Esophagus squamous epithelium (tissue), 5 donors: ENCODE results near the gene TRAF3. TPM values are rescaled to one million over a fixed set of nuclear protein-coding genes. Genes with fewer than 3 reads are reported as not detected.

Source experiments
- DNase-seq: peaks from one replicate; lab custom pipeline; 2025; lab: John Stamatoyannopoulos, UW
- H3K27ac ChIP-seq, 4 donors: fragments of 200-600 bp; sonication (generic); one replicate each; pipeline ENCODE4 v1.5.1; 2016 to 2019; ENCODE audit warnings: mild to moderate bottlenecking in 1 of 4
- H3K27me3 ChIP-seq, 4 donors: fragments of 200-600 bp; sonication (generic); 1 replicate in 3 of 4; 2 replicates in 1 of 4; pipeline versions ENCODE4 v1.5.1 to v1.6.0; 2017 to 2021; ENCODE audit warnings: antibody characterized with exemption in 1 of 4
- H3K36me3 ChIP-seq, 3 donors: fragments of 200-600 bp; sonication (generic); one replicate each; pipeline ENCODE4 v1.5.1; 2016 to 2019
- H3K4me1 ChIP-seq, 3 donors: fragments of 200-600 bp; sonication (generic); one replicate each; pipeline ENCODE4 v1.5.1; 2017 to 2019
- H3K4me3 ChIP-seq, 4 donors: fragments of 200-600 bp; sonication (generic); 1 replicate in 3 of 4; 2 replicates in 1 of 4; pipeline ENCODE4 v1.5.1; 2016 to 2019; ENCODE audit warnings: mild to moderate bottlenecking in 2 of 4, moderate library complexity in 1 of 4
- H3K9me3 ChIP-seq, 3 donors: fragments of 200-600 bp; sonication (generic); one replicate each; pipeline ENCODE4 v1.5.1; 2016 to 2019
- POLR2A ChIP-seq, 4 donors: fragments of 450-650 bp; IDR thresholded peaks; one replicate each; pipeline ENCODE4 v1.6.1; 2017; ENCODE audit warnings: antibody characterized with exemption in 4 of 4, mild to moderate bottlenecking in 4 of 4, moderate library complexity in 3 of 4
- WGBS, 2 donors: methylation state at CpG; one replicate each; pipeline ENCODE4 v1.1.5; 2018; 5-methylcytosine and 5-hydroxymethylcytosine counted together
- intact Hi-C: fragments of 100-400 bp; cut with DNase I; formaldehyde crosslinking; loops from one replicate; pipeline ENCODE4 v1.15.0; 2022
- total RNA-seq, 4 donors: library from RNA; depleted of rRNA; stranded (reverse); fragments of >200 nt; gene quantifications; one replicate each; pipeline ENCODE4 v1.1.0, GENCODE V29; 2016
- TF ChIP-seq, protein P1 (sequence below), 6 experiments: fragments of 450-650 bp in 4 of 6; fragments of 200-600 bp in 2 of 6; sonication (generic) in 2 of 6; IDR thresholded peaks; one replicate each; pipeline ENCODE4 v1.5.1; 2016 to 2019; ENCODE audit warnings: antibody characterized with exemption in 6 of 6, mild to moderate bottlenecking in 4 of 6, moderate library complexity in 4 of 6
- donor health status: DM: yes; HTN: yes; CAD: no.

The TRAF3 gene
- total RNA-seq, 4 donors from 2014 or later: 11.2 to 19.3 (median 13.2) TPM

DNA sequence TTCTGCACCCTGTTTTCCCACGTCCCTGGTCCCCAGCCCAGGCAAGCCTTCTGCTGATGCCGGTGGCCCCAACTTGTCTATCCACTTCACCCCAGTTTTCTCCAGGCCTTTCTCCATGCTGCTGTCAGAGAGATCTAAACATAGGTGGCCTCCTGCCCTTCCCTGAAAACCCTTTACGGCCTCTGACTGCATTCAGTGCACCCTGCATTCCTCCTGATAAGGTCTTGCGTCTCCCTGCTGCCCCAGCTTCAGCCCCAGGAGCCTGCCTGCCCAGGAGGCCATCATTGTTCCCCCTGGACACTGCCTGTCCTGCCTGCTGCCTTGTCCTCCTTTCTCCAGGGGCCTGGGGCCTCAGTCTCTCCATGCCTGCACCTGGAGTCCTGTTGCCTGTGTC is 29.8 kb downstream of the TRAF3 start:
- peaks cover 3 to 16% (median 10%) of the 10 kb centered on the region in 3 donors for H3K4me1 ChIP-seq
- intact Hi-C loops: no loop called here
- no peaks in the 10 kb centered on the region for H3K36me3 ChIP-seq
- WGBS, 2 donors: 77 to 87% methylated on average over 4 of the region's 4 CpGs
- H3K27ac ChIP-seq: peak overlapping the region in 2 of 4 donors; percentile 13 to 44
- H3K4me3 ChIP-seq: no peak overlapping the region
- H3K27me3 ChIP-seq: no peaks in the 10 kb centered on the region
- TF ChIP-seq POLR2A (IDR thresholded peaks at IDR 0.05): no peak
- TF ChIP-seq, protein P1, sequence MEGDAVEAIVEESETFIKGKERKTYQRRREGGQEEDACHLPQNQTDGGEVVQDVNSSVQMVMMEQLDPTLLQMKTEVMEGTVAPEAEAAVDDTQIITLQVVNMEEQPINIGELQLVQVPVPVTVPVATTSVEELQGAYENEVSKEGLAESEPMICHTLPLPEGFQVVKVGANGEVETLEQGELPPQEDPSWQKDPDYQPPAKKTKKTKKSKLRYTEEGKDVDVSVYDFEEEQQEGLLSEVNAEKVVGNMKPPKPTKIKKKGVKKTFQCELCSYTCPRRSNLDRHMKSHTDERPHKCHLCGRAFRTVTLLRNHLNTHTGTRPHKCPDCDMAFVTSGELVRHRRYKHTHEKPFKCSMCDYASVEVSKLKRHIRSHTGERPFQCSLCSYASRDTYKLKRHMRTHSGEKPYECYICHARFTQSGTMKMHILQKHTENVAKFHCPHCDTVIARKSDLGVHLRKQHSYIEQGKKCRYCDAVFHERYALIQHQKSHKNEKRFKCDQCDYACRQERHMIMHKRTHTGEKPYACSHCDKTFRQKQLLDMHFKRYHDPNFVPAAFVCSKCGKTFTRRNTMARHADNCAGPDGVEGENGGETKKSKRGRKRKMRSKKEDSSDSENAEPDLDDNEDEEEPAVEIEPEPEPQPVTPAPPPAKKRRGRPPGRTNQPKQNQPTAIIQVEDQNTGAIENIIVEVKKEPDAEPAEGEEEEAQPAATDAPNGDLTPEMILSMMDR (IDR thresholded peaks at IDR 0.05): no peak
- DNase-seq: no peak
- no peaks in the 10 kb centered on the region for H3K9me3 ChIP-seq

DNA sequence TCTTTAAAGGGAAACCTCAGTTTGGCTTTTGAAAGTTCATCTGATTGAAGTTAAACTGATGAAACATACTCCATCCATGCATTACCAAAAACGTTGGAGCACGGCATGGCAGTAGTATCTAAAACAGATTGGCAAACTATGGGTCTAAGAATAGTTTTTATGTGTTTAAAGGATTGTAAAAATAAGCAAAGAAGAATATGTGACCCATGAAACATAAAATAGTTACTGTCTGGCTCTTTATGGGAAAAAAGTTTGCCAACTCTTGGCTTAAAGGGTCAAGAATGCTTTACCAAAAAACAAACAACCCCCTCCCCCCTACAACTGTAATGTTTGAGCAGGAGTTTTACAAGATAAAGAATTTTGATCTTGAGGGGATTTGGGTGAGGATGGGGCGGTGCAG is 32.6 kb downstream of the TRAF3 start:
- no peak overlapping the region for H3K4me3 ChIP-seq
- peaks cover 3 to 25% (median 10%) of the 10 kb centered on the region in 3 donors for H3K4me1 ChIP-seq
- WGBS, 2 donors: 84 to 87% methylated on average over 3 of the region's 3 CpGs
- H3K27me3 ChIP-seq: no peaks in the 10 kb centered on the region
- intact Hi-C loops: no loop called here
- DNase-seq: no peak
- no peak overlapping the region for H3K27ac ChIP-seq
- no peaks in the 10 kb centered on the region for H3K9me3 ChIP-seq
- H3K36me3 ChIP-seq: no peaks in the 10 kb centered on the region
- TF ChIP-seq POLR2A (IDR thresholded peaks at IDR 0.05): no peak
- TF ChIP-seq, protein P1 (IDR thresholded peaks at IDR 0.05): no peak

DNA sequence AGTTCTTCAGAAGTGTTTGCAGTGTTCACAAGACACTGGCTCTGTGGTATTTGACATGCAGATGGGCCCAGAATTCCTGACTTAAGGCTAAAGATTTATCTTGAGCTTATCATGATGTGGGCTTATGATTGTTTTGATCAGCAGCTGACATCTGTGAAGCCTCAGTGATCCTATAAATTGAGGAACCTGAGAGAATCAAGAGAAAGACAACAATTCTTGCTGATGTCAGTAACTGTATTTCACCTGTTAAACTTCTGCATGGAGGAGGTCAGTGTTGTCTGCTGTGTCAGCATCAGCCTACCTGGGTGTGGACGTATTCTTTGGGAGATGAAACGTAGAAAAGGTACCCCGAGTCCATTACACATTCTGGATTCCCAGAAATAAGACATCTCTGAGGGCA is 33.3 kb downstream of the TRAF3 start:
- no peaks in the 10 kb centered on the region for H3K9me3 ChIP-seq
- 88 to 92% methylated on average over 3 of the region's 3 CpGs for WGBS, 2 donors
- no peak overlapping the region for H3K27ac ChIP-seq
- DNase-seq: no peak
- H3K36me3 ChIP-seq: no peaks in the 10 kb centered on the region
- H3K27me3 ChIP-seq: no peaks in the 10 kb centered on the region
- no peak overlapping the region for H3K4me3 ChIP-seq
- intact Hi-C loops: no loop called here
- TF ChIP-seq, protein P1 (IDR thresholded peaks at IDR 0.05): no peak
- TF ChIP-seq POLR2A (IDR thresholded peaks at IDR 0.05): no peak
- peaks cover 3 to 25% (median 10%) of the 10 kb centered on the region in 3 donors for H3K4me1 ChIP-seq

DNA sequence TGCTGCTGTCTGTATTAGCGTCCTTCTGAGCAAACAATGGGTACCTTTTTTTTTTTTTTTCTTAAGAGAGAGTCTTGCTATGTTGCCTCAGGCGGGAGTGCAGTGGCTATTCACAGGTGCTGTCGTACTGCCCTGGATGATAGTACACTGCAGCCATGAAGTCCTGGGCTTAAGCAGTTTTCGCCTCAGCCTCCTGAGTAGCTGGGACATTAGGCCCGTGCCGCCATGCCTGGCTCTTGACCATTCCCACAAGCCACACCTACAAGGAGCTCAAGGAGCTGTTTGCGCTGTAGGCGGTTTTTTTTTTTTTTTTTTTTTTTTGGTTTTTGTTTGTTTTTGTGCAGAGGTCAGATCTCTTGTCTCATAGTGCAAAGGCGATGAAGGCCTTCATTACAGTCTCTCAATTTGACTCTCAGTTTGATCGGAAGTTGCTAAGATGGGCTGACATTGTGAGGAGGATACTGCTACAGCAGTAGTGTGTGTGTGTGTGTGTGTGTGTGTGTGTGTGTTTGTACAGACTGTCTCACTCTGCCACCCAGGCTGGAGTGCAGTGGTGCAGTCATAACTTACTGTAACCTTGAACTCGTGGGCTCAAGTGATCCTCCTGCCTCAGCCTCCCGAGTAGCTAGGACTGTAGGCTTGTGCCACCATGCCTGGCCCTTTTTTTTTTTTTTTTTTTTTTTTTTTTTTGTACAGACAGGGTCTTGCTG is 34.2 kb downstream of the TRAF3 start:
- no peak overlapping the region for H3K4me3 ChIP-seq
- no peak for DNase-seq
- H3K27ac ChIP-seq: no peak overlapping the region
- intact Hi-C loops: no loop called here
- TF ChIP-seq POLR2A (IDR thresholded peaks at IDR 0.05): no peak
- TF ChIP-seq, protein P1 (IDR thresholded peaks at IDR 0.05): no peak
- H3K27me3 ChIP-seq: no peaks in the 10 kb centered on the region
- 71 to 85% methylated on average over 9 to 12 of the region's 12 CpGs for WGBS, 2 donors
- H3K9me3 ChIP-seq: no peaks in the 10 kb centered on the region
- H3K4me1 ChIP-seq: peaks cover 3 to 25% (median 10%) of the 10 kb centered on the region in 3 donors
- no peaks in the 10 kb centered on the region for H3K36me3 ChIP-seq

DNA sequence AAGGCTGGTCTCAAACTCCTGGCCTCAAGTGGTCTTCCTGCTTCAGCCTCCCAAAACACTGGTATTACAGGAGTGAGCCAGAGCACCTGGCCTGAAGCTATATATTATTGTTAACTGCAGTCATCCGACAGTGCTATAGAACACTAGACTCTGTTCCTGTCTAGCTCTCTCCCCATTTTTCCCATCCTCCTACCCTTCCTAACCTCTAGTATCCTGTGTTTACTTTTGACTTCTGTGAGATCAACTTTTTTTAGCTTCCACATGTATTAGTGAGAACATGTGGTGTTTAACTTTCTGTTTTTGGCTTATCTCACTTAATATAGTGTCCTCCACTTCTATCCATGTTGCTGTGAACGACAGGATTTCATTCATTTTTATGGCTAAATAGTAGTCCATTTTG is 34.7 kb downstream of the TRAF3 start:
- no peak for DNase-seq
- H3K4me3 ChIP-seq: no peak overlapping the region
- no peak for TF ChIP-seq POLR2A (IDR thresholded peaks at IDR 0.05)
- H3K27me3 ChIP-seq: no peaks in the 10 kb centered on the region
- H3K36me3 ChIP-seq: no peaks in the 10 kb centered on the region
- WGBS, 2 donors: 64 to 87% methylated on average over 2 of the region's 2 CpGs
- H3K27ac ChIP-seq: no peak overlapping the region
- H3K9me3 ChIP-seq: no peaks in the 10 kb centered on the region
- H3K4me1 ChIP-seq: peaks cover 3 to 22% (median 10%) of the 10 kb centered on the region in 3 donors
- intact Hi-C loops: no loop called here
